NCI-H1048 (cell line): Measurements from ENCODE around the gene SMAD6.

ENCODE experiments used
- DNase-seq: peaks from one replicate; lab custom pipeline; 2025; lab: John Stamatoyannopoulos, UW

The SMAD6 gene

DNA sequence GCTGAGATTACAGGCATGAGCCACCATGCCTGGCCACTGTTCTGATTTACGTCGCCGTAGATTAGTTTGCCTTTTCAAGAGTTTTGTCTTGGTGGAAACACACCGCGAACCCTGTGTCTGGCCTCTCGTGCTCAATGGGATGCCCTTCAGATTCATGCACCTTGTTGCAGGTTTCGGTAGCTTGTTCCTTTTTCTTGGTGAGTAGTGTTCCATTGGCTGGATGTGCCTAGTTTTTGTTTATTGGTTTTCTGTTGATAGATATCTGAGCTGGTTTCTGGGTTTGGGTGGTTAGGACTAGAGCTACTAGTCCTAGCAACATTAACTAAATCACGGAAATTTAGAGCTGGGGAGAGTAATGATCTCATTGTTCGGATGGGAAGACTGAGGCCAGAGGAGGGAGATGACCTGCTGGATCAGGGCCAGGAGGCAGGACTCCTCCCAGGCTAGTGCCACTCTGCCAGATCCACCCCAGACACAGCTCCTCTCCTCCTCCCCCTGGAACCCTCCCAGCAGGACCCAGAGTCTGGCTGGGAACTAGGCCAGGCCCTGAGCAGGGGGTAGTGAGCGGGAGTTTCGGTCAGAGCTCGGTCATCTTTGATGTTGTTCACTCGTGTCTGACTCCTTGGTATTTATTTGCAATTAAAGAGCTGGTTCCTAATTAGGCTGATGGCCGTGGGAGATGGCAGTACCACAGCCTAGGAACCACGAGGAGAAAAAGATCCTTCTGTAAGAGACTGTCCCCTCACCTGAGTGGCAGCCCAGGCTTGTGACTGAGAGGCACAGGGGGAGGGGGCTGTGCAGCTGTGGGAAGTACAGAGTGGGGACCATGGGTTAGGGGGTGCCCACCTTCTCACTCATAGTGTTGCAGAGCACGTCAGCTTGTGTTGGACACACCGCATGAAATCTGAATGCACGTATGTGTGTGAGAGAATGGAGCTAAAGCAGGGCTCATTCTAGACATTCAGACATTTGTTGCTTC lies 73.4 kb downstream of the SMAD6 start:
- DNase-seq, result no peak

DNA sequence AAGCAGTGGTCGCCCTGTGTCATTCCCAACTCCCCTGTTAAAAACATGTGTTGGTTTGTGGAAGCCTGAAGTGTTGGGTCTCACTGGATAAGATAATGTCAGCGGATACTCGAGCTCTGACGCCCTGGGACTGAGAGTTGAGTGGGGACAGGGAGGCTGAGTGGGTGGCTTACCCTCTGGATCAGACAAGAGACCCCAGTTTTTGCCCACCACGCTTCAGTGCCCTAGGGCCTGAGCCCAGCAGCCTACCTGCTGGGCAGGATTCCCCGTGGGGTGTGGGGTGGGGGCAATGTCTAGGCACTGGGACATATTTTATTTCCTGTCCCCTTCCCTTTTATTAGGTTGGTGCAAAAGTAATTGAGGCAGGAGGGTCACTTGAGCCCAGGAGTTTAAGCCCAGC lies 75.0 kb downstream of the SMAD6 start:
- DNase-seq, result no peak

DNA sequence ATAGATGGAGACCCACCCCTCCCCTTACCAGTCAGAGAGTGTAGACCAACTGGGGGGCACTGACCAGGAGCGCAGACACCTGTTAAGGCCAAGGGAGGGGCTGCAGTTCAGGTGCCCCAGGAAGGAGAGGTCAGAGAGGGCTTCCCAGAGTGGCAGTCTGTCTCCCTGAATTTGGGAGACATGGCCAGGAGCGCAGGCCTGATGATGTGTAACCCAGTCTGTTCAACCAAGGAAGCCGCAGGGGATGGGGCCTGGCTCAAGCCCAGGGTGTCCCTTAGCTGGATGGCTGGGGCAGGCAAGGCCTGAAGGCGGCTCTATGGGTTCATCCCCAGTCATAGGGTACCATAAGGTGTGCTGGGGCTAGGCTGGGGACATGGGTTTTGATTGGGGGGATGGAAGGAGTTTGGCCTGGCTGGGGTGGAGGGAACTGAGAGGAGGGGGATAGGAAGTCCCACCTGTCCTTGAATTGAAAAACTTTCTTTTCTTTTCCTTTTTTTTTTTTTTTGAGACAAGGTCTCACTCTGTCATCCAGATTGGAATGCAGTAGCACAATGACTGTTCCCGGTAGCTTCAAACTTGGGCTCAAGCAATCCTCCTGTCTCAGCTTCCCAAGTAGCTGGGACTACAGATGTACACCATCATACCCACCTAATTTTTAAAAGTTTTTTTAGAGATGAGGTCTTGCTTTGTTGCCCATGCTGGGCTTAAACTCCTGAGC lies 75.7 kb downstream of the SMAD6 start:
- no peak for DNase-seq

DNA sequence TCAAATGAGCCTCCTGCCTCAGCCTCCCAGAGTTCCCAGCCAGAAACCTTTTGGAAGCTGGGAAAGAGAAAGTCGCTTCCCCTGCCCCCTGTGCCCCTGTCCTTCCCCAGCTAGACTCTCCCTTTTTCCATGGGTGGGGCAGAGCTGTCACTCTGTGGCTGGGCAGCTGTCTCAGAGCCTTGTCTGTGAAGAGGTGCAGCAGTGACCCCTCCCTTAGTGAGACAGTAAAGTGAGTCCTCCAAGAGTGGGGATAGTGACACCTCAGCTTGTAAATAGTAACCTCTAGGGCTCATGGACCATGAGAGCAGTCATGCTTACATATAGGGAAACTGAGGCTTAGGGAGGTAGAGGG lies 76.3 kb downstream of the SMAD6 start:
- no peak for DNase-seq

DNA sequence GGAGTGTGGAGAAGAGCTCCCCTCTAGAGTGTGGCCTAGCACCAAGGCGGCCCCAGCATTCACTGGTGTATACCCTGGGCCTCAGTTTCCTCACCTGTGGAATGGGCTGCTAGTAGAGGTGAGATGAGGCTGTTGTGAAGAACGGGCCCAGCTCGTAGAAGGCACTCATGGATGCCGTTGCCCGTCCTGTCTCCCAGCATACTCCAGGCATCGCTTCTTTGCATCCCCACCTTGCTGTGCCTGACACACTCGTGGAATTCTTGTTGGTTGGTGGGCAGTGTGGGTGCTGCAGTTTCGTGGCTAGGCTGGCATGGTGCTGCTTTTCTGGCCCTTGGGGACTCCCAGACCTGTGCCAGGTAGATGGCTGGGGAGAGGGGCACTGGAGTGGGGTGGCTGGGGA lies 76.7 kb downstream of the SMAD6 start:
- DNase-seq, result no peak

GRCh38 chr15:66779331-66780009 lies 77.4 kb downstream of the SMAD6 start:
- no peak for DNase-seq

DNA sequence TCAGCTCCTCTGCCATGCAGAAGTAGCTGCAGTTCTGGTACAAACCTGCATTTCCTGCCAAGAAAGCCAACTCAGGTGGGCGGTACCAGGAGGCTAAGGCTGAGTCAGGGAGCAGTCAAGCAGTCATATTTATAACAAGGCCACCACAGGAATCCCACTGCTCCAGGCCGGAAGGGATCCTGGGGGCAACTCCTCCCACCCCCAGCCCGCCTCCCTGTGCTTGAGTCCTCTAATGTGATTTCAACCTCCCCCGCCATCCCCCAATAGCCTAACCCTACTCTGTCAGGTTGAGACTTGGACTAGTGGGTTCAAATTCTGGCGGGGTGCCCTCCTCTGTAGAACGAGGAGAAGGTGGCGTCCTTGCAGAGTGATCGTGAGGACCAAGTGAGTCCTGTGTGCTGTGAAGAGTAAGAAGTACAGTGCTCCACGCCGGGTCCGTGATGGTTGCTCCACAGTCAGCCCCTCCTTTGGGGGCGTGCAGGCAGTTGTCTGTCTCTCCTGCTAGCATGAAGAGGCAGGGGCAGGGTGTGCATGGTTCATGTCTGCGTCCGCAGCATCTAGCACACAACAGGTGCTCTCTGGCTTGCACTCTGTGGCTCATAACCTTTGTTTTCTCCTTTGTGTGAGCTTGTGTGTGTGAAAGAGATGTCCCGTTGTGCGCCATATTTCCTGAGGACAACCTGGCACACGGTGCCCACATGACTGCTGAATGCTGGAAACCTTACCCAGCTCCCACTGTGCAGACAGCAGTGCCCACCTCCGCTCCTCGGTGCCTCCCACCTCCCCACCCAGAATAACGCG lies 78.3 kb downstream of the SMAD6 start:
- no peak for DNase-seq

DNA sequence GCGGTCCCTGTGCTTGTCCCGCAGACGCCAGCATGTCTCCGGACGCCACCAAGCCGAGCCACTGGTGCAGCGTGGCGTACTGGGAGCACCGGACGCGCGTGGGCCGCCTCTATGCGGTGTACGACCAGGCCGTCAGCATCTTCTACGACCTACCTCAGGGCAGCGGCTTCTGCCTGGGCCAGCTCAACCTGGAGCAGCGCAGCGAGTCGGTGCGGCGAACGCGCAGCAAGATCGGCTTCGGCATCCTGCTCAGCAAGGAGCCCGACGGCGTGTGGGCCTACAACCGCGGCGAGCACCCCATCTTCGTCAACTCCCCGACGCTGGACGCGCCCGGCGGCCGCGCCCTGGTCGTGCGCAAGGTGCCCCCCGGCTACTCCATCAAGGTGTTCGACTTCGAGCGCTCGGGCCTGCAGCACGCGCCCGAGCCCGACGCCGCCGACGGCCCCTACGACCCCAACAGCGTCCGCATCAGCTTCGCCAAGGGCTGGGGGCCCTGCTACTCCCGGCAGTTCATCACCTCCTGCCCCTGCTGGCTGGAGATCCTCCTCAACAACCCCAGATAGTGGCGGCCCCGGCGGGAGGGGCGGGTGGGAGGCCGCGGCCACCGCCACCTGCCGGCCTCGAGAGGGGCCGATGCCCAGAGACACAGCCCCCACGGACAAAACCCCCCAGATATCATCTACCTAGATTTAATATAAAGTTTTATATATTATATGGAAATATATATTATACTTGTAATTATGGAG lies 79.1 kb downstream of the SMAD6 start:
- DNase-seq, result no peak

GRCh38 chr15:66782785-66783184 lies 80.7 kb downstream of the SMAD6 start:
- DNase-seq, result no peak

- DNase-seq, result no peak
These were observed 81.3 kb downstream of the SMAD6 start for GRCh38 chr15:66783314-66783713.

DNA sequence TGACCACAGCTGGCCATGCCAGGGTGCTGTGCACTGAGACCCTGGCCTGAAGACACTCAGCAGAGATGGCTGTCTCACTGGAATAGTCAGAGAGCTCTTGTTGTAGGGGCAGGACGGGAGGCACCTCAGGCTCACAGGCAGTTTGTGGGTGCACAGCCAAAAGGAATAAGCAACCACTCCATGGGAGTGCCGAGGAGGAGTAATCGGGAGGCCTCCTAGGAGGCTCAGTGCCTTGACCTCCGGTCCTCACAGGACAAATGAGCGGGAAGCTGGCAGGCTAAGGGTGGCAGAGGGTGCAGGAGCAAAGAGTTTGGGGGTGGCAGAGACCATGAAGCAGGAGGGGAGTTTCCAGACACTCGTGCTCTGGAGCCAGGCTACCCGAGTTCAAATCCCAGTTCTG lies 81.7 kb downstream of the SMAD6 start:
- no peak for DNase-seq

DNA sequence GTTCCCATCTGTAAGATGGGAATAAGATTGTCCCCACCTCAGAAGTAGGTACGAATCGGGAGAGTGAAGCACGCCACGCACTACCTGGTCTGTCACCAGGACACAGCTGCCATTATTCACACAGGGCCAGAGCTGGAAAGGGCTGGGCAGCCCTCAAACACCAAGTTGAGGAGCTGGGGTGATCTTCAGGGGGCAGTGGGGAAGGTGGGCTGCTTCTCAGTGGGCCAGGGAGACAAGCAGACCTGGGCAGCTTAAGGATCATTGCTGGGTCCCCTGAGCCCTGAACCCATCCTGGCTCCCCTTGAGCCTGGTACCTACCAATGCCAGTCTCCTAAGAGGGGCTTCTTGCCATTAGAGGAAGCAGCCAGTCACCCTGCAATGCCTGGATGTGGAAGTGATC lies 82.1 kb downstream of the SMAD6 start:
- no peak for DNase-seq

- DNase-seq, result no peak
These were observed 83.6 kb downstream of the SMAD6 start for GRCh38 chr15:66785637-66786036.

GRCh38 chr15:66786222-66786621 lies 84.2 kb downstream of the SMAD6 start:
- no peak for DNase-seq

DNA sequence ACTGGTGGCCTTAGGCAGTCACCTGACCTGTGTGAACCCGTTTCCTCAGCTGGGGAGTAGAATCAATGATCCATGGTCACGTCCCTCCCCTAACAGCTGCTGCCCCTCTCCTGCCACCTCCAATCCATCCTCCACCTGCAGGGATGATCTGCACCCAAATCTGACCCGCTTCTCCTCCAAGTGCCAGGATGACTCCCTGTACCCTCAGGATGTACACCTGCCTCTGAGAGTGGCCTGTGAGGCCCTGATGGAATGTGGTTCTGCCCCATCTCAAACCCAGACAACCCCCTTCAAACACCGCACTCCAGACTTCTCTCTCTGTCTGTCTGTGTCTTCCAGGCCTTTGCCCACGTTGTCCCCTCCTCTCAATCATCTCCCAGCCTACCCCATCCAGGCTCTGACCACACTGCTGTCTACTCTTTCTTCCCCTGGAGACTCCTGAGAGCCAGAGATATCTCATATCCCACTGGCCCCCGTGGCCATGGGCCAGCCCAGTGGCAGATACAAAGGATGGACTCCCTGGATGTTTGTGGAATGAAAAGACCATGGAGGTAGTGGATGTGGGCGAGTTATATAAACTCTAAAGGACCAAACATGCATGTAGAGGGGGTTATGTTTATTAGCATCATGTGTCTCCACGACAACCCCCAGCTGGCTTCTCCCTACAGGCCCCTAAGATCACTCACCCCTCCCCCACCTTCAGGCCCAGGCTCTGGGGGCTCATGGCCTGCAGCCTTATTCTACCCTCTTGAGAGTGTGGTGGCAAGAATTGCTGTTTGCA lies 84.9 kb downstream of the SMAD6 start:
- no peak for DNase-seq

DNA sequence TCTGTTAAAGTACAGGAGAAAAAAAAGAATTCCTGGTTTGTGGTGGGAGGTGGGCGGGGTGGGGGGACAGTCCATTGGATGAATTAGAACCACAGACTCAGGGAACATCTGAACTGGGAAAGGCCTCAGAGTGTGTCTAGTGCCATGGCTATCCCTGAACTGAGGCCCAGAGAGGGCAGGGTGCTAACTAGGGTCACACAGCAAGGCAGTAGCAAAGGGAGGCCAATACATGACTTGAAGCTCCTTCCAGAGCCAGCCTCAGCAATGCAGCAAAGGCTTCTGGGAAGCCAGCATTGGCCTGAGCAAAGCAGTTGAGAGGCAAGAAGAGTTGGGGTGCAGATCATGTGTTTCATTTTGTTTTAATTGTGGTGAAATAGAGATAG lies 85.4 kb downstream of the SMAD6 start:
- no peak for DNase-seq

DNA sequence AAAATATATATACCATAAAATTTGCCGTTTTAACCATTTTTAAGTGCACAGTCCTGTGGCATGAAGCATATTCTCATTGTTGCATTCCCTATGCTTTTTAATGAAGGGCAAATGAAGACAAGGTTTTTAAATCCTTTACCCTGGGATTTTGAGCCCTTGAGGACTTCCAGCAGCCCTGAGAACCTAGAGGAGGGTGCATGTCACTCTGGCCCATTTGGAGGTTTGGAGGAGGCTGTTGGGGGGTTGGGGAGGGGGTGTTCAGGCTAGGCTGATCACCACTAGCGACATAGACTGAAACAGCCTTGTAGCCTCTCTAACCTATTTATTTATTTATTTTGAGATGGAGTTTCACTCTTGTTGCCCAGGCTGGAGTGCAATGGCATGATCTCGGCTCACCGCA lies 86.0 kb downstream of the SMAD6 start:
- DNase-seq, result no peak

DNA sequence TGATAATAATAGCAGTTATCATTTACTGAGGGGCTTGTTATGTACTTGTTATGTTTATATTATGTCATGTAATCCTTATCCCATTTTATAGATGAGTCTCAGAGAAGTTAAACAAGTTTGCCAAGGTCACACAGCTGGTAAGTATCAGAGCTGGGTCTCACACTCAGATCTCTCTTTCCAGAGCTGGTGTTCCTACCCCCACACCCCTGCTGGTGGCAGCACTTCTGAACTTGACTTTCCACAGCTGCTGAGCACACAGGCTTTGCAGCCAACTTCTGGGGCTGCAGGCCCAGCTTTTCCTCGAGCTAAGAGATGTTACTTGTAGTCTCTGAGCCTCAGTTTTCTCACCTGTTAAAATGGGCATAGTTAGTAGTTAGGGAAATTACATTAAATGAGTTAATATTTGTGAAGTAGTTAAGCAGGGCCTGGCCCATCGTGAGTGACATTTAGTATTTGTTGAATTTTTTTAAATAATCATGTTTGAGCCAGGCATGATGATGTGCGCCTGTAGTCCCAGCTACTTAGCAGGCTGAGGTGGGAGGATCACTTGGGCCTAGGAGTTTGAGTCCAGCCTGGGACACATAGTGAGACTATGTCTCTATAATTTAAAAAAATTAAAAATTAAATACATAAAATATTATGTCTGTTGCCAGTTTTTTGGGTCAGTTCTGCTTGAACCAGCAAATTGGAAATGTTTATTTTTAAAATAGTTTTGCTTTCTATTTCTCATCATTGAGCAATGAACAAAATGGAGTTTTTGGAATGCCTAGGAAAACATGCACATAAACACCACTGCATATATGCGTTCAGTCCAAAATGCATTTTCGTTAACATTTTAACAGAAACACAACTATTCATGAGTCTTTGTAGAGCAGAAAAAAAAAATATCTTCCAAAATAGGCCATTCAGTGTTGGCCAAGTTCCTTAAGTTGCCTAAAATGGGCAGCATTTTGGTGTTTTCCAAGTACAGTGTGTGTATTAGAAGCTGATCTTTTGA lies 87.3 kb downstream of the SMAD6 start:
- no peak for DNase-seq

DNA sequence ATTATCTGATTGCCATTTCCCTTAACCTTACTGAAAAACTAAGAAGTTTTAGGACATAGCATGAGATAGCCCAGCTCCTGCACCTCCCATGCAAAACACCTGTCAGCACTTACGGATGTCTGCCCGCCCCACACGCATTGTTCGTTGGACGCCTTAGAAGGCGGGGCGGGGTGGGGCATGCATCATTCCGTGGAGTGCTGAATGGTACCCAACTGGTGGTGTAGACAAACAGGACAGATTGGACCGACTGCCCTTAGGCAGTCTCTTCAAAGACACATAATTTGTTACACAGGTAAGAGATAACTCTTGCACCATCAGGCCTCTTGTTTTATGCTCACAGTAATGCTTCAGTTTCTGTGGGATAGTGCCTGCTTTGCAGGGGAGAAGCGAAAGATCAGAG lies 93.8 kb downstream of the SMAD6 start:
- no peak for DNase-seq
